Amniotic stem cell (primary cell): ENCODE data around the gene MAPRE3.
A peak's percentile ranks its signal among the peaks of the same experiment; 100 is the strongest.

Experiments used
- DNase-seq: peaks from one replicate; lab custom pipeline; 2025; lab: John Stamatoyannopoulos, UW

Gene MAPRE3

GRCh38 chr2:27014771-27015433, 44.5 kb downstream of the MAPRE3 start:
- no peak for DNase-seq

- peak; percentile 50 for DNase-seq
These were observed 46.4 kb downstream of the MAPRE3 start for GRCh38 chr2:27016801-27017325.

- DNase-seq = no peak
These were observed 47.7 kb downstream of the MAPRE3 start for GRCh38 chr2:27018142-27018541.

GRCh38 chr2:27019459-27019858, 49.0 kb downstream of the MAPRE3 start:
- no peak for DNase-seq

- no peak for DNase-seq
These were observed 49.8 kb downstream of the MAPRE3 start for GRCh38 chr2:27019931-27020855.

- DNase-seq = no peak
These were observed 51.0 kb downstream of the MAPRE3 start for GRCh38 chr2:27021253-27022049.

GRCh38 chr2:27023740-27024139, 53.3 kb downstream of the MAPRE3 start:
- DNase-seq = no peak

- DNase-seq = no peak
These were observed 53.8 kb downstream of the MAPRE3 start for GRCh38 chr2:27024188-27024587.

GRCh38 chr2:27024812-27025211, 54.4 kb downstream of the MAPRE3 start:
- DNase-seq = no peak

GRCh38 chr2:27025281-27025800, 54.9 kb downstream of the MAPRE3 start:
- no peak for DNase-seq

- no peak for DNase-seq
These were observed 55.7 kb downstream of the MAPRE3 start for GRCh38 chr2:27025861-27026851.

GRCh38 chr2:27027211-27027651, 56.8 kb downstream of the MAPRE3 start:
- no peak for DNase-seq

- no peak for DNase-seq
These were observed 58.6 kb downstream of the MAPRE3 start for GRCh38 chr2:27029051-27029450.

GRCh38 chr2:27032495-27033252, 62.2 kb downstream of the MAPRE3 start, which contains the start of gene TMEM214:
TMEM214 (plus strand) TSS chr2:27032965; CDS start chr2:27033016, 51 bp downstream.
- DNase-seq = peak; percentile 62

GRCh38 chr2:27033253-27033852, 62.9 kb downstream of the MAPRE3 start:
- DNase-seq = no peak

GRCh38 chr2:27038012-27038411, 67.6 kb downstream of the MAPRE3 start:
- no peak for DNase-seq

GRCh38 chr2:27038631-27039339, 68.3 kb downstream of the MAPRE3 start:
- DNase-seq = no peak

- no peak for DNase-seq
These were observed 69.0 kb downstream of the MAPRE3 start for GRCh38 chr2:27039426-27039825.

GRCh38 chr2:27039871-27040270, 69.4 kb downstream of the MAPRE3 start:
- DNase-seq = no peak
